Neutrophil (primary cell): Measurements from ENCODE around the gene ACADVL.
A peak's percentile ranks its signal among the peaks of the same experiment; 100 is the strongest.

ENCODE experiments used
- H3K27ac ChIP-seq: fragments of 200-600 bp; sonication (generic); 2 replicates; pipeline ENCODE4 v1.5.1; 2016; ENCODE audit warnings: mild to moderate bottlenecking, moderate library complexity
- H3K27me3 ChIP-seq: fragments of 200-600 bp; sonication (generic); 2 replicates; pipeline ENCODE4 v1.6.0; 2016; ENCODE audit warnings: mild to moderate bottlenecking
- H3K36me3 ChIP-seq: fragments of 200-600 bp; sonication (generic); 2 replicates; pipeline ENCODE4 v1.5.1; 2017
- H3K4me1 ChIP-seq, 2 experiments: fragments of 200-600 bp in 1 of 2; sonication (generic) in 1 of 2; 1 replicate in 1 of 2; 2 replicates in 1 of 2; pipeline versions ENCODE4 v1.5.1 to v1.6.1; 2013 to 2016; ENCODE audit warnings: low read depth in 1 of 2, low read length in 1 of 2, mild to moderate bottlenecking in 1 of 2, moderate library complexity in 1 of 2; ENCODE audit not compliant: control insufficient read depth in 1 of 2, insufficient read depth in 1 of 2
- H3K4me3 ChIP-seq, 2 experiments: fragments of 200-600 bp in 1 of 2; sonication (generic) in 1 of 2; 1 replicate in 1 of 2; 2 replicates in 1 of 2; pipeline ENCODE4 v1.5.1; 2013 to 2016; ENCODE audit warnings: low read depth in 1 of 2, low read length in 1 of 2, mild to moderate bottlenecking in 1 of 2, moderate library complexity in 1 of 2
- H3K9me3 ChIP-seq: fragments of 200-600 bp; sonication (generic); 2 replicates; pipeline ENCODE4 v1.5.1; 2016
- CTCF ChIP-seq: fragments of 200-600 bp; sonication (generic); IDR thresholded peaks from 2 replicates; pipeline ENCODE4 v1.5.1; 2016; ENCODE audit warnings: antibody characterized with exemption

Gene ACADVL

GRCh38 chr17:7259555-7259889 is 39.8 kb downstream of the ACADVL start:
- peaks cover 27 to 31% of the 10 kb centered on the region in 2 experiments for H3K4me1 ChIP-seq
- TF ChIP-seq CTCF, result no peak
- peaks cover 22% of the 10 kb centered on the region for H3K36me3 ChIP-seq
- no peak overlapping the region for H3K4me3 ChIP-seq
- no peak overlapping the region for H3K27ac ChIP-seq
- H3K27me3 ChIP-seq, result peaks cover 49% of the 10 kb centered on the region
- H3K9me3 ChIP-seq, result no peaks in the 10 kb centered on the region

- Histone ChIP-seq H3K36me3 (peaks cover 22% of the 10 kb centered on the region), H3K27ac (no peak overlapping the region), H3K9me3 (no peaks in the 10 kb centered on the region), H3K27me3 (peaks cover 55% of the 10 kb centered on the region), H3K4me3 (no peak overlapping the region), H3K4me1 (peaks cover 27 to 31% of the 10 kb centered on the region in 2 experiments)
- TF ChIP-seq CTCF, result no peak
Observed at GRCh38 chr17:7260151-7260550, 40.4 kb downstream of the ACADVL start.

- Histone ChIP-seq H3K4me1 (peaks cover 27 to 31% of the 10 kb centered on the region in 2 experiments), H3K27ac (peak overlapping the region; percentile 23), H3K9me3 (no peaks in the 10 kb centered on the region), H3K36me3 (peaks cover 22% of the 10 kb centered on the region), H3K4me3 (peak overlapping the region; percentile 52 to 69), H3K27me3 (peaks cover 62% of the 10 kb centered on the region)
- TF ChIP-seq CTCF, result no peak
Observed at GRCh38 chr17:7260651-7261378, 41.1 kb downstream of the ACADVL start.

- Histone ChIP-seq H3K27ac (peak overlapping the region; percentile 23), H3K4me3 (peak overlapping the region; percentile 52 to 69), H3K4me1 (peaks cover 27 to 31% of the 10 kb centered on the region in 2 experiments), H3K27me3 (peaks cover 70% of the 10 kb centered on the region), H3K36me3 (peaks cover 19% of the 10 kb centered on the region), H3K9me3 (no peaks in the 10 kb centered on the region)
- TF ChIP-seq CTCF, result no peak
Observed at GRCh38 chr17:7261379-7262191, 41.8 kb downstream of the ACADVL start.

GRCh38 chr17:7262192-7262934 is 42.6 kb downstream of the ACADVL start, which contains the start of gene CLDN7:
TSS of gene CLDN7 (minus strand) at chr17:7262478. CDS start at chr17:7262043, 435 bp downstream.
- peaks cover 27 to 31% of the 10 kb centered on the region in 2 experiments for H3K4me1 ChIP-seq
- peak within 1 kb of the TSS; percentile 52 to 69 for H3K4me3 ChIP-seq
- H3K27me3 ChIP-seq, result peaks cover 78% of the 10 kb centered on the region
- H3K36me3 ChIP-seq, result peaks cover 17% of the 10 kb centered on the region
- no peak for TF ChIP-seq CTCF
- H3K27ac ChIP-seq, result peak within 1 kb of the TSS; percentile 23
- H3K9me3 ChIP-seq, result no peaks in the 10 kb centered on the region
